KMS-11 (cell line): ENCODE measurements around the gene DNAJA4.

Experiments used
- H2AFZ ChIP-seq: fragments of 200-600 bp; sonication (generic); 2 replicates; pipeline ENCODE4 v1.6.1; 2016; ENCODE audit warnings: antibody characterized with exemption, mixed run types, low read depth
- H3K27ac ChIP-seq: fragments of 200-600 bp; sonication (generic); 2 replicates; pipeline ENCODE4 v1.6.1; 2016; ENCODE audit warnings: mild to moderate bottlenecking, mixed run types
- H3K27me3 ChIP-seq: fragments of 200-600 bp; sonication (generic); 2 replicates; pipeline ENCODE4 v1.6.1; 2017; ENCODE audit warnings: mild to moderate bottlenecking, low read depth, mixed run types, moderate library complexity; ENCODE audit not compliant: insufficient read depth
- H3K36me3 ChIP-seq: fragments of 200-600 bp; sonication (generic); 2 replicates; pipeline ENCODE4 v1.6.1; 2017; ENCODE audit warnings: mild to moderate bottlenecking, mixed run types; ENCODE audit not compliant: insufficient read depth
- H3K4me1 ChIP-seq: fragments of 200-600 bp; sonication (generic); 2 replicates; pipeline ENCODE4 v1.6.1; 2016; ENCODE audit warnings: mild to moderate bottlenecking, low read depth, mixed run types; ENCODE audit not compliant: poor library complexity, severe bottlenecking
- H3K4me2 ChIP-seq: fragments of 200-600 bp; sonication (generic); 2 replicates; pipeline ENCODE4 v1.7.0; 2016; ENCODE audit warnings: mild to moderate bottlenecking, mixed run types
- H3K4me3 ChIP-seq: fragments of 200-600 bp; sonication (generic); IDR thresholded peaks from 2 replicates; pipeline ENCODE4 v1.6.1; 2017; ENCODE audit warnings: low read depth, low read length, mixed read lengths; ENCODE audit not compliant: insufficient read depth
- H3K79me2 ChIP-seq: fragments of 200-600 bp; sonication (generic); 2 replicates; pipeline ENCODE4 v1.6.1; 2016; ENCODE audit warnings: low read depth, mixed run types; ENCODE audit not compliant: insufficient read depth
- H3K9ac ChIP-seq: fragments of 200-600 bp; sonication (generic); 2 replicates; pipeline ENCODE4 v1.6.1; 2016; ENCODE audit warnings: mild to moderate bottlenecking, mixed run types
- H4K20me1 ChIP-seq: fragments of 200-600 bp; sonication (generic); 2 replicates; pipeline ENCODE4 v1.6.1; 2016; ENCODE audit warnings: mild to moderate bottlenecking, mixed run types; ENCODE audit not compliant: insufficient read depth
- CTCF ChIP-seq: fragments of 200-600 bp; sonication (generic); conservative IDR thresholded peaks from 2 replicates; pipeline ENCODE4 v1.6.1; 2017; ENCODE audit warnings: low read depth, mild to moderate bottlenecking, antibody characterized with exemption, low read length, moderate library complexity, mixed read lengths

DNAJA4 gene

GRCh38 chr15:78264304-78265136 lies at the start of gene DNAJA4:
TSS of gene DNAJA4 (plus strand) at chr15:78264562. CDS start at chr15:78264764, 202 bp downstream.
- Histone ChIP-seq H3K79me2 (no peaks in the 10 kb centered on the region), H4K20me1 (no peaks in the 10 kb centered on the region), H3K4me3 (no peak within 1 kb of the TSS), H3K27me3 (no peaks in the 10 kb centered on the region), H3K9ac (no peak within 1 kb of the TSS), H3K4me1 (no peaks in the 10 kb centered on the region), H2AFZ (no peak within 1 kb of the TSS), H3K36me3 (no peaks in the 10 kb centered on the region), H3K4me2 (no peak within 1 kb of the TSS), H3K27ac (no peak within 1 kb of the TSS)
- TF ChIP-seq CTCF, result no peak

GRCh38 chr15:78216276-78217104 lies 47.9 kb upstream of the DNAJA4 start:
- no peak overlapping the region for H3K4me3 ChIP-seq
- no peak overlapping the region for H3K9ac ChIP-seq
- no peaks in the 10 kb centered on the region for H3K4me1 ChIP-seq
- no peaks in the 10 kb centered on the region for H4K20me1 ChIP-seq
- no peak overlapping the region for H2AFZ ChIP-seq
- H3K36me3 ChIP-seq, result no peaks in the 10 kb centered on the region
- H3K27me3 ChIP-seq, result no peaks in the 10 kb centered on the region
- no peaks in the 10 kb centered on the region for H3K79me2 ChIP-seq
- no peak overlapping the region for H3K27ac ChIP-seq
- no peak for TF ChIP-seq CTCF
- H3K4me2 ChIP-seq, result no peak overlapping the region

- H3K36me3 ChIP-seq, result no peaks in the 10 kb centered on the region
- H3K79me2 ChIP-seq, result no peaks in the 10 kb centered on the region
- no peaks in the 10 kb centered on the region for H3K27me3 ChIP-seq
- H3K4me2 ChIP-seq, result no peak overlapping the region
- no peak overlapping the region for H3K9ac ChIP-seq
- H2AFZ ChIP-seq, result no peak overlapping the region
- no peaks in the 10 kb centered on the region for H3K4me1 ChIP-seq
- no peak overlapping the region for H3K27ac ChIP-seq
- TF ChIP-seq CTCF, result no peak
- no peaks in the 10 kb centered on the region for H4K20me1 ChIP-seq
- no peak overlapping the region for H3K4me3 ChIP-seq
Measured at GRCh38 chr15:78220713-78221112, 43.6 kb upstream of the DNAJA4 start.

- no peaks in the 10 kb centered on the region for H3K79me2 ChIP-seq
- H3K4me3 ChIP-seq, result no peak overlapping the region
- no peak overlapping the region for H3K4me2 ChIP-seq
- no peak overlapping the region for H2AFZ ChIP-seq
- H3K36me3 ChIP-seq, result no peaks in the 10 kb centered on the region
- no peaks in the 10 kb centered on the region for H3K4me1 ChIP-seq
- TF ChIP-seq CTCF, result no peak
- no peaks in the 10 kb centered on the region for H4K20me1 ChIP-seq
- no peak overlapping the region for H3K9ac ChIP-seq
- no peak overlapping the region for H3K27ac ChIP-seq
- no peaks in the 10 kb centered on the region for H3K27me3 ChIP-seq
Measured at GRCh38 chr15:78222745-78223395, 41.5 kb upstream of the DNAJA4 start.
